GM12878 (cell line): ENCODE data around the gene UBE3C. TPM values are rescaled to one million over a fixed set of nuclear protein-coding genes. Genes with fewer than 3 reads are reported as not detected.

Experiments used
- ATAC-seq: fragments of 200-7000 bp; cut with Tn5 transposase; 3 replicates; pipeline ENCODE4 v1.9.1; 2020; ENCODE audit warnings: mild to moderate bottlenecking, moderate library complexity
- BruUV-seq: library from RNA; stranded (reverse); fragments of 400-500 nt; replicated peaks from 2 replicates; lab custom pipeline; 2021; lab: Mats Ljungman, UMichigan
- CTCF ChIA-PET: fragments of 300-600 bp; sonication (Branson Sonifier 250); formaldehyde crosslinking; extraction: SDS; loops from one replicate; lab custom pipeline; 2021; ENCODE audit warnings: inconsistent platforms; lab: Yijun Ruan, JAX
- POLR2A ChIA-PET: fragments of 350-600 bp; formaldehyde crosslinking; extraction: SDS; loops from one replicate; lab custom pipeline; 2021; ENCODE audit warnings: inconsistent platforms; lab: Charles Lee
- RAD21 ChIA-PET: fragments of 300-600 bp; sonication (Branson Sonifier 250); formaldehyde crosslinking; loops from one replicate; lab custom pipeline; 2023; ENCODE audit warnings: antibody characterized with exemption; ENCODE audit not compliant: unreplicated experiment; lab: Charles Lee
- SMC1A ChIA-PET: fragments of 300-600 bp; sonication (Branson Sonifier 250); formaldehyde crosslinking; loops from one replicate; lab custom pipeline; 2023; ENCODE audit not compliant: unreplicated experiment, uncharacterized antibody; lab: Charles Lee
- DNase-seq: peaks from one replicate; pipeline ENCODE4 v3.0.0-alpha.2; 2011; ENCODE audit warnings: low read depth, low spot score
- FAIRE-seq: peaks from 3 replicates; lab custom pipeline; 2011; peaks lifted over from hg19 to GRCh38; lab: Jason Lieb, UNC
- H2AFZ ChIP-seq: 2 replicates; pipeline ENCODE4 v1.6.0; 2011; ENCODE audit warnings: low read depth, low read length, control low read depth; ENCODE audit not compliant: control insufficient read depth
- H3K27ac ChIP-seq: 2 replicates; pipeline ENCODE4 v1.5.1; 2011; ENCODE audit warnings: control low read depth; ENCODE audit not compliant: control insufficient read depth, insufficient read depth
- H3K27me3 ChIP-seq, 2 experiments: replicated peaks in 1 of 2; 2 replicates each; pipeline versions ENCODE4 v1.6.0 to v1.6.1; 2011; ENCODE audit warnings: low read length in 1 of 2; ENCODE audit not compliant: control insufficient read depth in 2 of 2, insufficient read depth in 2 of 2
- H3K36me3 ChIP-seq, 2 experiments: 2 replicates each; pipeline ENCODE4 v1.5.1; 2011; ENCODE audit warnings: low read length in 1 of 2; ENCODE audit not compliant: control insufficient read depth in 2 of 2, insufficient read depth in 2 of 2
- H3K4me1 ChIP-seq: 2 replicates; pipeline ENCODE4 v1.6.1; 2011; ENCODE audit warnings: mild to moderate bottlenecking, low read length, moderate library complexity, mixed read lengths; ENCODE audit not compliant: control insufficient read depth, insufficient read depth
- H3K4me2 ChIP-seq: 2 replicates; pipeline ENCODE4 v1.6.0; 2011; ENCODE audit warnings: control low read depth; ENCODE audit not compliant: control insufficient read depth, insufficient read depth
- H3K4me3 ChIP-seq: fragments of 200-600 bp; sonication (generic); 2 replicates; pipeline ENCODE4 v1.5.1; 2016
- H3K79me2 ChIP-seq: 2 replicates; pipeline ENCODE4 v1.6.0; 2011; ENCODE audit warnings: low read length; ENCODE audit not compliant: control insufficient read depth, insufficient read depth
- H3K9ac ChIP-seq: 2 replicates; pipeline ENCODE4 v1.8.0; 2011; ENCODE audit warnings: low read length, control low read depth, mixed read lengths; ENCODE audit not compliant: control insufficient read depth, insufficient read depth
- H3K9me3 ChIP-seq: replicated peaks from 3 replicates; pipeline ENCODE4 v1.5.1; 2011; ENCODE audit warnings: mild to moderate bottlenecking, low read length; ENCODE audit not compliant: control insufficient read depth, insufficient read depth
- H4K20me1 ChIP-seq: 2 replicates; pipeline ENCODE4 v1.6.0; 2011; ENCODE audit not compliant: control insufficient read depth, insufficient read depth
- ELK1 ChIP-seq: IDR thresholded peaks from 2 replicates; pipeline ENCODE4 v1.6.1; 2012; ENCODE audit warnings: low read depth, low read length, improper control_type of control experiment
- MLLT1 ChIP-seq: fragments of 450-650 bp; IDR thresholded peaks from 2 replicates; pipeline ENCODE4 v1.6.1; 2016; ENCODE audit warnings: mild to moderate bottlenecking
- MXI1 ChIP-seq: fragments of 150-350 bp; IDR thresholded peaks from 2 replicates; pipeline ENCODE4 v1.6.1; 2011; ENCODE audit warnings: low read depth, mild to moderate bottlenecking, inconsistent platforms, low read length, improper control_type of control experiment
- NFYB ChIP-seq: IDR thresholded peaks from 2 replicates; pipeline ENCODE4 v1.6.1; 2011; ENCODE audit warnings: low read depth, mild to moderate bottlenecking, low read length, improper control_type of control experiment, moderate library complexity; ENCODE audit not compliant: insufficient read depth
- SP1 ChIP-seq: IDR thresholded peaks from one replicate; pipeline ENCODE4 v1.6.1; 2011; ENCODE audit warnings: low read depth, low read length
- SPI1 ChIP-seq: IDR thresholded peaks from 2 replicates; pipeline ENCODE4 v1.6.1; 2011; ENCODE audit warnings: low read depth, mild to moderate bottlenecking, low read length, moderate library complexity, borderline replicate concordance; ENCODE audit not compliant: insufficient read depth
- WGBS: methylation state at CpG from one replicate; pipeline ENCODE4 v1.1.6; 2016; ENCODE audit warnings: low lambda C conversion rate; ENCODE audit not compliant: insufficient replicate concordance, insufficient coverage; ENCODE audit errors: missing lambda C conversion rate; 5-methylcytosine and 5-hydroxymethylcytosine counted together
- in situ Hi-C: fragments of 300-500 bp; cut with MboI; formaldehyde crosslinking; loops from 9 replicates; pipeline ENCODE4 v1.14.3; 2018; ENCODE audit warnings: mixed read lengths
- intact Hi-C: fragments of 100-400 bp; cut with micrococcal nuclease; formaldehyde crosslinking; loops from one replicate; pipeline ENCODE4 v1.14.2; 2022; ENCODE audit not compliant: unreplicated experiment
- polyA plus RNA-seq, 11 experiments: library from polyadenylated mRNA; depleted of rRNA in 4 of 11; unstranded in 6 of 11; stranded (reverse) in 5 of 11; fragments of >200 nt; fragmentation: Nextera tagmentation in 4 of 11; fragmentation: Illumina TruSeq in 1 of 11; extraction: Ambion mirVana in 4 of 11; extraction: Trizol in 1 of 11; gene quantifications; 1 replicate in 1 of 11; 2 replicates in 10 of 11; pipeline versions ENCODE4 v1.2.1 to v1.2.3, GENCODE V29; 2011 to 2016; ENCODE audit warnings: inconsistent platforms in 2 of 11, missing spikeins in 2 of 11, low read depth in 1 of 11
- total RNA-seq, 4 experiments: library from RNA; depleted of rRNA in 3 of 4; stranded (reverse); fragments of >200 nt in 3 of 4; fragmentation: Illumina TruSeq in 1 of 4; extraction: Trizol in 1 of 4; gene quantifications; 2 replicates each; pipeline versions ENCODE4 v1.2.1 to v1.2.3, GENCODE V29; 2013 to 2021

UBE3C gene
- total and polyA plus RNA-seq, 10 of the 15 experiments (the other 5 are each of a cell fraction or from before 2014, with no cell fraction given) = 7.9 to 65.9 (median 45.2) TPM

- Histone ChIP-seq H3K27ac (no peak overlapping the region), H3K9me3 (no peaks in the 10 kb centered on the region), H3K9ac (no peak overlapping the region), H3K79me2 (no peaks in the 10 kb centered on the region), H3K4me1 (no peaks in the 10 kb centered on the region), H4K20me1 (no peaks in the 10 kb centered on the region), H3K36me3 (peaks cover 3 to 30% of the 10 kb centered on the region in 2 experiments), H3K4me2 (no peak overlapping the region), H3K27me3 (no peaks in the 10 kb centered on the region), H2AFZ (no peak overlapping the region), H3K4me3 (no peak overlapping the region)
- CTCF ChIA-PET = no interaction called here
- DNase-seq = no peak
- in situ Hi-C loops = loop anchor here (5.0 to 25.0 kb wide), 2 partner anchors 298 to 1458 kb away; partner anchors contain the start of gene SHH
- TF ChIP-seq SPI1 (no peak), NFYB (no peak), ELK1 (no peak), MXI1 (no peak), SP1 (no peak), MLLT1 (no peak)
- BruUV-seq = no TSS peak
- intact Hi-C loops = no loop called here
- no peak for FAIRE-seq
- WGBS = 80% methylated on average over 3 of the region's 3 CpGs
- SMC1A ChIA-PET = no interaction called here
- POLR2A ChIA-PET = no interaction called here
- ATAC-seq = no peak
- RAD21 ChIA-PET = no interaction called here
Measured at GRCh38 chr7:157270060-157270444, 131.3 kb downstream of the UBE3C start.
